Mesothelial cell of epicardium (in vitro differentiated cells): ENCODE data around the gene AK4. TPM values are rescaled to one million over a fixed set of nuclear protein-coding genes. Genes with fewer than 3 reads are reported as not detected.

Source experiments
- DNase-seq, 2 experiments: peaks; one replicate each; pipeline ENCODE4 v3.0.0; 2021; ENCODE audit warnings: low spot score in 2 of 2; ENCODE audit not compliant: unreplicated experiment in 2 of 2
- H3K27ac Mint-ChIP-seq: 2 replicates; pipeline ENCODE4 v1.8.0; 2021; ENCODE audit warnings: mixed read lengths
- H3K27me3 Mint-ChIP-seq: 2 replicates; pipeline ENCODE4 v1.8.0; 2021; ENCODE audit warnings: low read depth, mixed read lengths
- H3K36me3 Mint-ChIP-seq: 2 replicates; pipeline ENCODE4 v1.8.0; 2021; ENCODE audit warnings: mixed read lengths
- H3K4me1 Mint-ChIP-seq: 2 replicates; pipeline ENCODE4 v1.8.0; 2021; ENCODE audit warnings: mixed read lengths
- H3K4me3 Mint-ChIP-seq: 2 replicates; pipeline ENCODE4 v1.8.0; 2021; ENCODE audit warnings: mild to moderate bottlenecking, moderate library complexity, mixed read lengths
- H3K9me3 Mint-ChIP-seq: 2 replicates; pipeline ENCODE4 v1.8.0; 2021; ENCODE audit warnings: mixed read lengths
- CTCF ChIP-seq: fragments of 200-600 bp; sonication (generic); IDR thresholded peaks from one replicate; pipeline ENCODE4 v1.5.0; 2021; ENCODE audit warnings: antibody characterized with exemption; ENCODE audit not compliant: unreplicated experiment
- total RNA-seq: library from RNA; stranded (reverse); gene quantifications from 3 replicates; pipeline ENCODE4 v1.2.1, GENCODE V29; 2021

AK4 gene
- total RNA-seq, 1 donor from 2014 or later: 20.7 TPM

- H3K36me3 Mint-ChIP-seq: no peaks in the 10 kb centered on the region
- peak overlapping the region; percentile 60 for H3K27ac Mint-ChIP-seq
- TF ChIP-seq CTCF: no peak
- H3K4me1 Mint-ChIP-seq: peaks cover 14% of the 10 kb centered on the region
- DNase-seq: peak; percentile 24 to 56
- H3K4me3 Mint-ChIP-seq: peak overlapping the region; percentile 75
- H3K27me3 Mint-ChIP-seq: peaks cover 63% of the 10 kb centered on the region
- H3K9me3 Mint-ChIP-seq: no peaks in the 10 kb centered on the region
Observed at GRCh38 chr1:65148548-65149350, 746 bp downstream of the AK4 start.

GRCh38 chr1:65149351-65150107 is 1.5 kb downstream of the AK4 start:
- Mint-ChIP-seq H3K27ac (peak overlapping the region; percentile 60), H3K4me1 (peaks cover 14% of the 10 kb centered on the region), H3K27me3 (peaks cover 61% of the 10 kb centered on the region), H3K4me3 (peak overlapping the region; percentile 75), H3K36me3 (no peaks in the 10 kb centered on the region), H3K9me3 (no peaks in the 10 kb centered on the region)
- no peak for TF ChIP-seq CTCF
- DNase-seq: no peak

GRCh38 chr1:65150108-65150463 is 2.1 kb downstream of the AK4 start:
- Mint-ChIP-seq H3K9me3 (no peaks in the 10 kb centered on the region), H3K4me1 (peaks cover 14% of the 10 kb centered on the region), H3K27me3 (peaks cover 55% of the 10 kb centered on the region), H3K36me3 (no peaks in the 10 kb centered on the region), H3K27ac (no peak overlapping the region), H3K4me3 (peak overlapping the region; percentile 75)
- TF ChIP-seq CTCF: no peak
- DNase-seq: no peak

- Mint-ChIP-seq H3K4me3 (no peak overlapping the region), H3K9me3 (no peaks in the 10 kb centered on the region), H3K4me1 (peaks cover 14% of the 10 kb centered on the region), H3K27ac (no peak overlapping the region), H3K36me3 (no peaks in the 10 kb centered on the region), H3K27me3 (peaks cover 49% of the 10 kb centered on the region)
- DNase-seq: no peak
- no peak for TF ChIP-seq CTCF
Observed at GRCh38 chr1:65150583-65151263, 2.7 kb downstream of the AK4 start.

GRCh38 chr1:65151641-65152040 is 3.6 kb downstream of the AK4 start:
- Mint-ChIP-seq H3K36me3 (no peaks in the 10 kb centered on the region), H3K4me3 (no peak overlapping the region), H3K27me3 (peaks cover 39% of the 10 kb centered on the region), H3K9me3 (no peaks in the 10 kb centered on the region), H3K4me1 (peaks cover 14% of the 10 kb centered on the region), H3K27ac (no peak overlapping the region)
- TF ChIP-seq CTCF: no peak
- DNase-seq: no peak
